C4-2B (cell line): ENCODE measurements around the gene KDELR3.
"Not testable (repeated sequence)": the region's sequence is repeated elsewhere in the genome, so short reads cannot be mapped to it uniquely, and the experiment has no call there.

Experiments
- H3K27ac ChIP-seq: fragments of 450-650 bp; 2 replicates; pipeline ENCODE4 v1.5.1; 2017
- ZFX ChIP-seq: fragments of 450-650 bp; IDR thresholded peaks from 2 replicates; pipeline ENCODE4 v1.6.1; 2017
- TF ChIP-seq, protein P1 (sequence below): fragments of 450-650 bp; conservative IDR thresholded peaks from 2 replicates; pipeline ENCODE4 v1.5.1; 2017; ENCODE audit warnings: mild to moderate bottlenecking

KDELR3 gene

DNA sequence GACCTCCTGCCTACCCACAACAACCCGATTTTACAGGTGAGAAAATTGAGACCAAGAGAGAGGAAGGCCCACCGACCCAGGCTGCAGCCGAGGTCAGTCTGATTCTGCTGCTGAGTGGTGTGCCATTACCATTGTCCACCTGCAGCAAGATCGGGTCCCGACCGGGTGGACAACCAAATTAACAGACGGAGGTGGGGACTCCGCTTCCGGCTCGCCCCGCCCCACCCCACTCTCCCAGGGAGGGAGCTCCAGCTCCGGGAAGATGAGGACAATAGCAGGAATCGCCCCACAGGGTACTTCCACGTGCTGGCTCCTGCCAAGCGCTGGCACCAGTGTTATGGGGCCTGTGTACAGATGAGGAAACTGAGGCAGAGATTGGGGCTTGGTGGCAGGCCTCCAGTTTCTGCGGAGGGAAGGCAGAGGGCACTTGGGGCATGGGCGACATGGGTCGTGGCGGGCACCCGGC is 425 bp upstream of the KDELR3 start:
- H3K27ac ChIP-seq, result peak overlapping the region; percentile 39; the same call in 1 of the 2 replicates

DNA sequence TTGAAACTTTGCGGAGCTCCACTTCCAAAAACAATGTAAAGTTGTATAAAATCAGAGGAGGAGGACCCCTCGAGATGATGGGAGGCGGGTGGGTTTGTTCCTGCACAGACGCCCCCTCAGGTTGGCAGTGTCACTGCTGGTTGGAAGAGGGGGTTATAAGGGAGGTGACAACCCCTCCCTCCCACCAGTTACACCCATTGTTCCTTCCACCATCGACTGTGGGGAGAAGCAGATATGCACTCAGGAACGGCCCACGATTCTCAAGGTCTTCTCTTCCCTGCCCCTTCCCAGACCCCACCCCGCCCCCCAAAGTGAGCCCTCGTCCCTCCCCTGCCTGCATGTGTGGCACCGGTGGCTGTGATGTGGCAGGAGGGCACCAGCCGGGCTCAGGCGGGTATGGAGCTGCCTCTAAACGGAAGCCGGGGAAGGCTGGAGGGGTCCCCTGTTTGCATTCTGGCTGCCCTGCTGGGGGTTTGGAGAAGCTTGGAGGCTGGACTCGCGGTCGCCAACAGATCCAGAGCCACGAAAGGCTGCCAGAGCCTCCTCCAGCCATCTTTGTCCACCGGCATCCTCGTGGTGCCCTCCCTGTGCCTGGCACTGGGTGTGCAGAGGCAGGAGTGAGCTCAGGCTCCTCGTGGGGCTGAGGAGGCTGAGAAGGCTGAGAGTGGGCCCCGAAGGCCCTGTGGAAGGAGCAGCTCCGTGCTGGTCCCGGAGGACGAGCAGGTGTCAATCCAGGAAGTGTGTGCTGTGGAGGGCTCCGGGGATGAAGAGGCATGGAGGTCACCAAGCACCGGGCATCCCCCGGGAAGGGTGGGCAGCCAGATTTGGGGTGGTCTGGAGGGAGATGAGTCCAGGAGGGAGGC is 778 bp downstream of the KDELR3 start:
- TF ChIP-seq ZFX, result no peak
- TF ChIP-seq, protein P1, sequence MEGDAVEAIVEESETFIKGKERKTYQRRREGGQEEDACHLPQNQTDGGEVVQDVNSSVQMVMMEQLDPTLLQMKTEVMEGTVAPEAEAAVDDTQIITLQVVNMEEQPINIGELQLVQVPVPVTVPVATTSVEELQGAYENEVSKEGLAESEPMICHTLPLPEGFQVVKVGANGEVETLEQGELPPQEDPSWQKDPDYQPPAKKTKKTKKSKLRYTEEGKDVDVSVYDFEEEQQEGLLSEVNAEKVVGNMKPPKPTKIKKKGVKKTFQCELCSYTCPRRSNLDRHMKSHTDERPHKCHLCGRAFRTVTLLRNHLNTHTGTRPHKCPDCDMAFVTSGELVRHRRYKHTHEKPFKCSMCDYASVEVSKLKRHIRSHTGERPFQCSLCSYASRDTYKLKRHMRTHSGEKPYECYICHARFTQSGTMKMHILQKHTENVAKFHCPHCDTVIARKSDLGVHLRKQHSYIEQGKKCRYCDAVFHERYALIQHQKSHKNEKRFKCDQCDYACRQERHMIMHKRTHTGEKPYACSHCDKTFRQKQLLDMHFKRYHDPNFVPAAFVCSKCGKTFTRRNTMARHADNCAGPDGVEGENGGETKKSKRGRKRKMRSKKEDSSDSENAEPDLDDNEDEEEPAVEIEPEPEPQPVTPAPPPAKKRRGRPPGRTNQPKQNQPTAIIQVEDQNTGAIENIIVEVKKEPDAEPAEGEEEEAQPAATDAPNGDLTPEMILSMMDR, result no peak
- H3K27ac ChIP-seq, result peak overlapping the region; percentile 39

More for the DNA sequence above, 425 bp upstream of the KDELR3 start:
- TF ChIP-seq, protein P1, result no peak
- no peak for TF ChIP-seq ZFX

DNA sequence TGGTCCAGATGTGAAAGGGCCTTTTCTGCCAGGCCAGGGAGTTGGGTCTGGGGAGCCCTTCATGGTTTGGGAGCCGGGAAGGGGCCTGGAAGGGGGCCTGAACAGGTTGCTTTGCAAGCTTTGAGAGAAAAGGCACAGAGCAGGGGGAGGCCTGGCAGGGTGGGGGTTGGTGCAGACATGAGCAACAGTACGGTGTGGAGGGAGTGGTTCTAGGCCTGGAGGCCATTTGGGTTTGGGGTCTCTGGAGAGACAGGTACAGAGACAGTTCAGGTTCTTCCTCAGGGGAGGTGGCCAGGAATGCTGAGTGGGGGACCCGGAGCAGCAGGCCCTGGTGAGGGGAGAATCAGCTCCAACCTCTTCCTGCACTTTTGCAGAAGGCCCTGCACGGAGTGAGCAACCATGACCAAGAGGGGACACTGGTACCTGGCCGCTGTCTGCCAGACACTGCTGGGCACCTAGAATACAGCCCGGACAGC is 1.4 kb downstream of the KDELR3 start:
- no peak overlapping the region for H3K27ac ChIP-seq
- TF ChIP-seq ZFX, result no peak
- TF ChIP-seq, protein P1, result no peak

DNA sequence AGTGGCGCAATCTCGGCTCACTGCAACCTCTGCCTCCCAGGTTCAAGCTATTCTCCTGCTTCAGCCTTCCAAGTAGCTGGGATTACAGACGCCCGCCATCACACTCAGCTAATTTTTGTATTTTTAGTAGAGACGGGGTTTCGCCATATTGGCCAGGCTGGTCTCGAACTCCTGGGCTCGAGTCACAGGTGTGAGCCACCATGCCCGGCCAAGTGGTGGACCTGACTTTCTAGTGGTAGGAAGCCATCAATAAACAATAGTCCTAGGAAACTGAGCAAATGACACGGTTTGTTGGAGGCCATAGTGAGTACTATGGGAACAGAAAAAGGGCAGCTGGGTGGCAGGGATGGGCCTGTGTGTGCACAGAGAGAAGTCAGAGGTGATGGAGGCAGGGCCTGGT is 2.3 kb downstream of the KDELR3 start:
- not testable (repeated sequence) for H3K27ac ChIP-seq

DNA sequence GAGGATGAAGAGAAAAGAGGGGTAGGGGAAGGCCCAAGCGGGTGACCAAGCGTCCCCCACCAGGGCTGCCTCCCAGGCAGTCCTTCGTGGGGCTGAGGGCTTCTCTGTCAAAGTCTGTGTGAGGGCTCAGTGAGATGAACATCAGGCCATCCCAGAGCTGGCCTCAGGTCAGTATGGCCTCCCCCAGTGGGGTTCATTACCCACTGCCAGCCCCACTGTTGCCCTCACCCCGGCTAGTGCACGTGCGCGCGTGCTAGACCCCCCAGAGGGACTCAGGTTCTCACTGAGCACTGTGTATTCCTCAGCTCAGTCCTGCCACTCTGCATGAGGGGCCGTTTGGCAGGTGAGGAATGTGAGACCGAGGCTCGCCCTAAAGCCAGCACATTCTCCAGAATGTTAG is 3.3 kb downstream of the KDELR3 start:
- H3K27ac ChIP-seq, result no peak overlapping the region
- TF ChIP-seq, protein P1, result no peak
- TF ChIP-seq ZFX, result no peak

DNA sequence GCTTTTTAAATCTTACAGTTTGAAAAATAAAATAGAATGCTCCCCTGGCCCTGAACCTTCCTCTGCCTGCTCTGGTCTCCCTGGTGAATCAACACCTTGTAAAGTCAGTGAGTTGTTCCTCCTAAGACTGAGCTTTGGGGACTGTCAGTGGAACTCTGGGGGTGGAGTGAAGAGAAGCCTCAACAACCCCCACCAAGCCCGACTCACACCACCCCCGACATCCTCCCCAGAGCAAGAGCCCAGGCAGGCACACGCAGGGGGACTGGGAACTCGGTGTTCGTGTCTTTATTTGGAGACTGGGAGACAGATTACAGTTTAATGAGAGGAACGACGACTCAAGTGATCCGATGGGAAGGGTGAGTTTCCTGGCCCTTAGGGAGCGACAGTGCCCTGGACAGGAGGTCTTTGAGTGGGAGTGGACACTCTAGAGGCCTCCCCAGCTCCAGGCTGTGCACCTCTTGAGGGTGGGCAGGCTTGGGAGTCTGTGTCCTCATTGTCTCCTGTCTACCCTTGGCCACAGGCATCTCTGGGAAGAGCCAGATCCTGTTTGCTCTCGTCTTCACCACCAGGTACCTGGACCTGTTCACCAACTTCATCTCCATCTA is 6.2 kb downstream of the KDELR3 start:
- TF ChIP-seq, protein P1, result no peak
- TF ChIP-seq ZFX, result no peak
- no peak overlapping the region for H3K27ac ChIP-seq

DNA sequence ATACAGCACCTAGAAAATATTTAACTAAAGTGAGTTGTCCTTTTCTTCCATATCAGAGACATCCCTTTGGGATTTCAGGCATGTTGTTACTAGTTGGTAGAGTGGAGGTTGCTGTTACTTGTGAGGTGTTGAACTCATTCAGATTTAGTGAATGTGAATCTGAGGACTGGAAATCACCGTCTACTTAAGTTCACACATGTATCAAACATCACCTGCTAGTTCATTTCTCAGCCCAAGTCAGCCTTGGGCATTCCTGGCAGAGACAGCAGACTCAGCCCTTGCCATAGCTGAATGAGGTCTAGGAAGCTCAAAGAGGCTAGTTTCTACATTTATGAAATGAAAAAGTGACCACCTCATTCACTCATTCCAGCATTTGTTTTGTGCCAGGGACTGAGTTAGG is 9.7 kb downstream of the KDELR3 start:
- TF ChIP-seq, protein P1, result no peak
- H3K27ac ChIP-seq, result no peak overlapping the region
